Activated CD4-positive, alpha-beta T cell treated with anti-CD3 and anti-CD28 coated beads, Interleukin-2, amount 50 U/mL, for 4 hours (primary cell): Measurements from ENCODE around the gene TIMM44.
"Not testable (repeated sequence)": the region's sequence is repeated elsewhere in the genome, so short reads cannot be mapped to it uniquely, and the experiment has no call there.

Experiments
- DNase-seq, 2 experiments: peaks; one replicate each; pipeline ENCODE4 v3.0.0-alpha.2; 2020

Gene TIMM44

GRCh38 chr19:7897292-7897691 is 46.2 kb downstream of the TIMM44 start:
- no peak for DNase-seq

GRCh38 chr19:7895565-7895964 is 47.9 kb downstream of the TIMM44 start:
- DNase-seq: no peak

GRCh38 chr19:7894612-7895309 is 48.7 kb downstream of the TIMM44 start:
- DNase-seq: no peak

GRCh38 chr19:7893362-7894101 is 49.9 kb downstream of the TIMM44 start:
- not testable (repeated sequence) for DNase-seq

- no peak for DNase-seq
Measured at GRCh38 chr19:7888826-7889217, 54.6 kb downstream of the TIMM44 start.

- peak in 1 of 2 experiments; percentile 27 for DNase-seq
Measured at GRCh38 chr19:7888145-7888825, 55.2 kb downstream of the TIMM44 start, which contains the start of gene LRRC8E. Gene LRRC8E, plus strand, starts transcription at chr19:7888510. Its CDS starts 7,094 bp downstream, at chr19:7895604.

- DNase-seq: no peak
Measured at GRCh38 chr19:7887408-7888144, 55.9 kb downstream of the TIMM44 start.

- DNase-seq: no peak
Measured at GRCh38 chr19:7885818-7886217, 57.6 kb downstream of the TIMM44 start.

GRCh38 chr19:7883796-7884570 is 59.5 kb downstream of the TIMM44 start:
- DNase-seq: no peak

- no peak for DNase-seq
Measured at GRCh38 chr19:7883105-7883504, 60.4 kb downstream of the TIMM44 start.

GRCh38 chr19:7881910-7882309 is 61.6 kb downstream of the TIMM44 start:
- DNase-seq: no peak

- DNase-seq: no peak
Measured at GRCh38 chr19:7879836-7880235, 63.6 kb downstream of the TIMM44 start.

- DNase-seq: no peak
Measured at GRCh38 chr19:7879111-7879807, 64.2 kb downstream of the TIMM44 start.

- DNase-seq: no peak
Measured at GRCh38 chr19:7877249-7877836, 66.1 kb downstream of the TIMM44 start.
